ENCODE results near the gene MYL4. TPM values are rescaled to one million over a fixed set of nuclear protein-coding genes. Genes with fewer than 3 reads are reported as not detected.

Gene MYL4
- total and polyA plus RNA-seq, 3 experiments from 2014 or later, result not detected

DNA sequence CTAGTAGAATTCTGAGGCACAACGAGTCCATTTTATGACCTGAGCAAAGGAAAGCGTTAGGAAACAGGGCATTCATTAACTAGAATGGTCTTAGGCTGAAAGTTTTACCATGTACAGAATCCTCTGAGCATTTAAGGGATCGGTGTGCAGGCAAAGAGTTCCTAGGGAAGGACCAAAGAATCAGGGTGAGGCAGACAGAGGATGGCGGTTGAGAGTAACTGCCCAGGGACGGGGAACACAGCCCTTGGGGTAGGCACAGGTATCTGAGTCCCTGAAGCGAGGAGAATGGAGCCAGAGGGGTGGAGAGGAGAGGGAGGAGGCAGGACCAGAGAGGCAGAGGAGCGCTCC is 30.4 kb downstream of the MYL4 start:
- Histone ChIP-seq H3K27me3 (ENCODE audit: insufficient read depth, low read length, poor library complexity, severe bottlenecking) (no peaks in the 10 kb centered on the region), H3K9me3 (ENCODE audit: low read length) (no peaks in the 10 kb centered on the region), H3K4me1 (ENCODE audit: insufficient read depth, low read length) (no peaks in the 10 kb centered on the region), H3K27ac (ENCODE audit: low read depth, low read length) (no peak overlapping the region), H3K4me3 (ENCODE audit: low read length) (no peak overlapping the region), H3K36me3 (ENCODE audit: insufficient read depth, low read length) (no peaks in the 10 kb centered on the region)
- Mint-ChIP-seq H3K27me3 (peaks cover 4 to 5% of the 10 kb centered on the region in 2 donors), H3K27ac (peak overlapping the region in 1 of 8 donors; percentile 1), H3K4me3 (no peak overlapping the region), H3K9me3 (no peaks in the 10 kb centered on the region), H3K36me3 (no peaks in the 10 kb centered on the region), H3K4me1 (peaks cover 5 to 13% (median 5%) of the 10 kb centered on the region in 3 donors)
- CTCF ChIA-PET, result no interaction called here
- POLR2A ChIA-PET, result no interaction called here
- DNase-seq, result no peak

DNA sequence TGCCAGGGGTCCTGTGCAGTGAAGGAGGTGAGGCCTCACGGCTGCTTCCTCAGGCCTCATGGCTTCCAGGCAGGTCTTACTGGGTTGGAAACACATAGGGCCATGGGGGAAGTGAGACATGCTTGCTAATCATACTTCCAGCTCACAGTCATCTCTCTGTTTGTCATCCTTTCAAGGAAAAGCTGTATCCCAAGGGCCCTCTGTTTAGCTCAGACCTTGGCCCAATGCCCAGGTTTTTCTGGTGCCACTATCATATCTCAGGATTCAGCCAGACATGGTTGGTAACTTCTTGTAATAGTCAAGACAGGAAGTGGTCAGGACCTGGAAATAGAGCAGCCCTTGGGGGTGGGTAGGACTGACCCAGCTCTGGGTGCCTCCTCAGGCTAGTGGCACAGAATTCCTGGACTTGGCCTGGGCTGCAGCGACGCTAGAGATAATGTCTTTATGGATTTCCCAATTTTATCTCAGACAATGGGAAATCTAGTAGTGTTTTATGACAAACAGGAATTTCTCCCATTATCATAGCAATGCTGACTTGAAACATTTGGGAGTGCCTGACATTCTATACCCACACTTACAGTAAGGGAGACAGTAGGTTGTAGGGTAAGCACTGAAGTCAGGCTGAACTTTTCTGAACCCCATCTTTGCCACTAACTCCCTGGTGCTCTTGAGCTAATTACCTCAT is 31.0 kb downstream of the MYL4 start:
- H3K27me3 Mint-ChIP-seq, result peaks cover 8 to 10% of the 10 kb centered on the region in 2 donors
- no peaks in the 10 kb centered on the region for H3K36me3 Mint-ChIP-seq
- no peak for DNase-seq
- Histone ChIP-seq H3K4me1 (ENCODE audit: insufficient read depth, low read length) (no peaks in the 10 kb centered on the region), H3K27me3 (ENCODE audit: insufficient read depth, low read length, poor library complexity, severe bottlenecking) (no peaks in the 10 kb centered on the region), H3K27ac (ENCODE audit: low read depth, low read length) (no peak overlapping the region), H3K36me3 (ENCODE audit: insufficient read depth, low read length) (no peaks in the 10 kb centered on the region), H3K9me3 (ENCODE audit: low read length) (no peaks in the 10 kb centered on the region), H3K4me3 (ENCODE audit: low read length) (no peak overlapping the region)
- H3K9me3 Mint-ChIP-seq, result no peaks in the 10 kb centered on the region
- POLR2A ChIA-PET, result no interaction called here
- no peak overlapping the region for H3K4me3 Mint-ChIP-seq
- H3K4me1 Mint-ChIP-seq, result peaks cover 5 to 13% (median 5%) of the 10 kb centered on the region in 3 donors
- CTCF ChIA-PET, result no interaction called here
- H3K27ac Mint-ChIP-seq, result peak overlapping the region in 2 of 8 donors; percentile 8 to 52

DNA sequence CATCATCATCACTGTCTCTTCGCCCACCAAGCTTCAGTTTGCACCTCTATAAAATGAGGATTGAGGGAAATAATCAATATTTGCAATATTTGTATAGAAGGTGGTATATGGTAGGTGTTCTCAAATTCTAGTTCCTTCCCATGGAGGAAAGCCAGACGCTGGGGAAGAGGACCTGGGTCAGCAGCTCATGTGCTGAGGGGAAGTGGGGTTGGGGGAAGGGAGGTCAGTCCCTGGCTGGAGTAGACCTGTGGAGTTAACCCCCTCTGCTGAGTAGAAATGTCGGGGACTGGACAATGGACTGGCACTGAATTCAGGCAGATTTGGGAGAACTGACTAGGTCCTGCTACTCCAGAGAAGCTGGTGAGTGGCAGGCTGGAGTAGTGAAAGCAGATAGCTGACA is 31.7 kb downstream of the MYL4 start:
- no peaks in the 10 kb centered on the region for H3K36me3 Mint-ChIP-seq
- no peaks in the 10 kb centered on the region for H3K9me3 Mint-ChIP-seq
- peaks cover 5 to 13% (median 5%) of the 10 kb centered on the region in 3 donors for H3K4me1 Mint-ChIP-seq
- Histone ChIP-seq H3K27me3 (ENCODE audit: insufficient read depth, low read length, poor library complexity, severe bottlenecking) (no peaks in the 10 kb centered on the region), H3K4me3 (ENCODE audit: low read length) (no peak overlapping the region), H3K36me3 (ENCODE audit: insufficient read depth, low read length) (no peaks in the 10 kb centered on the region), H3K27ac (ENCODE audit: low read depth, low read length) (no peak overlapping the region), H3K4me1 (ENCODE audit: insufficient read depth, low read length) (no peaks in the 10 kb centered on the region), H3K9me3 (ENCODE audit: low read length) (no peaks in the 10 kb centered on the region)
- ChIA-PET CTCF (no interaction called here), POLR2A (no interaction called here)
- peak overlapping the region in 1 of 8 donors; percentile 51 for H3K27ac Mint-ChIP-seq
- DNase-seq, result no peak
- peaks cover 12 to 17% of the 10 kb centered on the region in 2 donors for H3K27me3 Mint-ChIP-seq
- H3K4me3 Mint-ChIP-seq, result no peak overlapping the region

DNA sequence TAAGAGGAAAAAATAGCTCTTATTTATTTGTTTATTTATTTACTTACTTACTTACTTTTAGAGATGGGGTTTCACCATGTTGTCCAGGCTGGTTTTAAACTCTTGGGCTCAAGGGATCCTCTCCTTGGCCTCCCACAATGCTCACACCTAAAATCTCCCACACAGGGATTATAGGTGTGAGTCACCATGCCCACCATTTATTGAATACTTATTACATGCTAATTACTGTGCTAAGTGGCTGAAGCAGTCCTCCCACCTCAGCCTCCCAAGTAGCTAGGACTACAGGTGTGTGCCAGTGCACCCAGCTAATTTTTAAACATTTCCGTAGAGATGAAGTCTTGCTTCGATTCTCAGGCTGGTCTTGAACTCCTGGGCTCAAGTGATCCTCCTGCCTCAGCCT is 33.5 kb downstream of the MYL4 start:
- no peaks in the 10 kb centered on the region for H3K36me3 Mint-ChIP-seq
- peaks cover 12 to 27% of the 10 kb centered on the region in 2 donors for H3K27me3 Mint-ChIP-seq
- Histone ChIP-seq H3K4me3 (ENCODE audit: low read length) (no peak overlapping the region), H3K36me3 (ENCODE audit: insufficient read depth, low read length) (no peaks in the 10 kb centered on the region), H3K27me3 (ENCODE audit: insufficient read depth, low read length, poor library complexity, severe bottlenecking) (no peaks in the 10 kb centered on the region), H3K27ac (ENCODE audit: low read depth, low read length) (no peak overlapping the region), H3K9me3 (ENCODE audit: low read length) (no peaks in the 10 kb centered on the region), H3K4me1 (ENCODE audit: insufficient read depth, low read length) (no peaks in the 10 kb centered on the region)
- no peak for DNase-seq
- H3K9me3 Mint-ChIP-seq, result no peaks in the 10 kb centered on the region
- H3K4me1 Mint-ChIP-seq, result peaks cover 5 to 13% (median 5%) of the 10 kb centered on the region in 3 donors
- ChIA-PET CTCF (interaction anchor here (1.0 kb wide), 1 partner anchor 10 kb away, joined by 3 read pairs; no protein-coding TSS in a partner anchor), POLR2A (no interaction called here)
- no peak overlapping the region for H3K4me3 Mint-ChIP-seq
- no peak overlapping the region for H3K27ac Mint-ChIP-seq

DNA sequence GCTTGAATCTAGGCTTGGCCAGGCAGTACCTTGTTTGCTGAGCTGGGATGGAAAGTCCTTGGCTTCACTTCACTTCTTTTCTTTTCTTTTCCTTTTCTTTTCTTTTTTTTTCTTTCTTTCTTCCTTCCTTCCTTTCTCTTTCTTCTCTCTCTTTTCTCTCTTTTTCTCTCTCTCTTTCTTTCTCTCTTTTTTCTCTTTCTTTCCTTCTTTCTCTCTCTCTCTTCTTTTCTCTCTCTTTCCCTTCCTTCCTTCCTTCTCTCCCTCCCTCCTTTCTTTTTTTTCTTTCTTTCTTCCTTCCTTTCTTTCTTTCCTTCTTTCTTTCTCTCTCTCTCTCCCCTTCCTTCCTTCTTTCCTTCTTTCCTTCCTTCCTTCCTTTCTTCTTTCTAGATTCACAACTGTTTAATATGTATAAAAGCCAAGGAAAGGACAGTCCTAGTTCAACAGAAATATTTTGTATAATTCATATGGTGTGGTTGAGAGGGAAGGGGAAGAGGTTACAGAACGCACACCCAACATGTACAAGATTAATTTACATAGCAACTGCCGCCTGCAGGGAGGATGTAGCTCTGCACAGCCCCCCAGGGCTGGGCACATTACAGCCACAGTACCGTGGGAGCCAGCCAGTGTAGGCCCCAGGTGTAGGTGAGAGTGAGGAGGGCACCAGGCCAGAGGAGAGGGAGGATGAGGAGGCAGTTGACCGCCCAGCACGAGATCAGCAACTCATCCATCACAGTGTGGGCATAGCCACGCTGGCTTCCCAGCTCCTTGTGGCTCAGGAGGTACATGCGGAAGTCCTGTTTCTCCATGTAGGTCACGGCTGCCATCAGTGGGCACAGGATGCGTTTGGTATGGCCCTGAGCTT is 34.8 kb downstream of the MYL4 start:
- Histone ChIP-seq H3K4me3 (ENCODE audit: low read length) (no peak overlapping the region), H3K9me3 (ENCODE audit: low read length) (no peaks in the 10 kb centered on the region), H3K27ac (ENCODE audit: low read depth, low read length) (no peak overlapping the region), H3K36me3 (ENCODE audit: insufficient read depth, low read length) (no peaks in the 10 kb centered on the region), H3K27me3 (ENCODE audit: insufficient read depth, low read length, poor library complexity, severe bottlenecking) (no peaks in the 10 kb centered on the region), H3K4me1 (ENCODE audit: insufficient read depth, low read length) (no peaks in the 10 kb centered on the region)
- no peak overlapping the region for H3K27ac Mint-ChIP-seq
- no peaks in the 10 kb centered on the region for H3K36me3 Mint-ChIP-seq
- no peaks in the 10 kb centered on the region for H3K9me3 Mint-ChIP-seq
- ChIA-PET CTCF (interaction anchor here (0.8 to 1.1 kb wide), 2 partner anchors 15 to 372 kb away, joined by 3 read pairs; no protein-coding TSS in a partner anchor), POLR2A (no interaction called here)
- H3K4me3 Mint-ChIP-seq, result no peak overlapping the region
- DNase-seq, result no peak
- peaks cover 12 to 27% of the 10 kb centered on the region in 2 donors for H3K27me3 Mint-ChIP-seq
- H3K4me1 Mint-ChIP-seq, result peaks cover 5 to 13% (median 5%) of the 10 kb centered on the region in 3 donors

DNA sequence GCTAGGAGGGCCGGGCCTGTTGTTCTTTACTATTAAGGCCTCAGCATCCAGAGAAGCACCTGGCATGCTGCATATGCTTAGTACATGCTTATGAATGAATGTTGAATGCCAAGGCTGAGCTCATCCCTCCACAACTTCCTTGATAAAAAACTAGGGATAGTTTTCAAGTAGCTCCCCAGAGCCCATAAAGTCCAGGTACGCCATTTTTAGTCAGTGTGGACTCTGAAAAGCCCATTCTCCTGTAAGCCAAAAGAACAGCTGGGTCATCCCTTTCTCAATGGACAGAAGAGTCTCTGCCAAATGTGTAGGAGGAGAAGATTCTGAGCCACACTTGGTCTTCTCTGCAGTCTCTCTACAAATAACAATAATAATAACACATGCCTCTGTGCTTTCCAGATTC is 35.5 kb downstream of the MYL4 start:
- Histone ChIP-seq H3K27me3 (ENCODE audit: insufficient read depth, low read length, poor library complexity, severe bottlenecking) (no peaks in the 10 kb centered on the region), H3K27ac (ENCODE audit: low read depth, low read length) (no peak overlapping the region), H3K4me3 (ENCODE audit: low read length) (no peak overlapping the region), H3K9me3 (ENCODE audit: low read length) (no peaks in the 10 kb centered on the region), H3K36me3 (ENCODE audit: insufficient read depth, low read length) (no peaks in the 10 kb centered on the region), H3K4me1 (ENCODE audit: insufficient read depth, low read length) (no peaks in the 10 kb centered on the region)
- ChIA-PET POLR2A (no interaction called here), CTCF (no interaction called here)
- Mint-ChIP-seq H3K4me3 (no peak overlapping the region), H3K4me1 (peaks cover under 1 to 10% (median 2%) of the 10 kb centered on the region in 3 donors), H3K9me3 (no peaks in the 10 kb centered on the region), H3K27ac (no peak overlapping the region), H3K27me3 (peaks cover 12 to 27% of the 10 kb centered on the region in 2 donors), H3K36me3 (no peaks in the 10 kb centered on the region)
- no peak for DNase-seq

DNA sequence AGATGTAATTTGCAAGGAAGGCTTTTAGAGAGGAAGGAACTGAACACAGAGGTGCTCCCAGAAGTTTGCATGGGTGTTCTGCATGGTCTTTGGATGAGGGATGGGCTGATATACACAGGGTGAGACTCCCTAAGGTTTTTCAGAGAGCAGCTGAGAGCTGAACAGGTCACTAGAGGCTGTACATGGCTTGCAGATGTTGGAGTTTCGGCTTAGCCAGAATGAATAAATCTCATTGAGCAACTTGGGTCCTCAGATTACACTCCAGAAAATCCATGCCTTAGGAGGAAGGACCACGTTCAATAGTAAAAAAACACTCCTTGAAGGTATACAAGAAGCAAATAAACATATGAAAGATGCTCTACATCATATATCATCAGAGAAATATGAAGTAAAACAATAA is 37.0 kb downstream of the MYL4 start:
- Mint-ChIP-seq H3K9me3 (no peaks in the 10 kb centered on the region), H3K4me3 (no peak overlapping the region), H3K27me3 (peaks cover 12 to 32% of the 10 kb centered on the region in 2 donors), H3K36me3 (no peaks in the 10 kb centered on the region), H3K27ac (no peak overlapping the region), H3K4me1 (no peaks in the 10 kb centered on the region)
- no peak for DNase-seq
- Histone ChIP-seq H3K4me1 (ENCODE audit: insufficient read depth, low read length) (no peaks in the 10 kb centered on the region), H3K27me3 (ENCODE audit: insufficient read depth, low read length, poor library complexity, severe bottlenecking) (no peaks in the 10 kb centered on the region), H3K9me3 (ENCODE audit: low read length) (no peaks in the 10 kb centered on the region), H3K27ac (ENCODE audit: low read depth, low read length) (no peak overlapping the region), H3K36me3 (ENCODE audit: insufficient read depth, low read length) (no peaks in the 10 kb centered on the region), H3K4me3 (ENCODE audit: low read length) (no peak overlapping the region)
- CTCF ChIA-PET, result no interaction called here
- POLR2A ChIA-PET, result no interaction called here

DNA sequence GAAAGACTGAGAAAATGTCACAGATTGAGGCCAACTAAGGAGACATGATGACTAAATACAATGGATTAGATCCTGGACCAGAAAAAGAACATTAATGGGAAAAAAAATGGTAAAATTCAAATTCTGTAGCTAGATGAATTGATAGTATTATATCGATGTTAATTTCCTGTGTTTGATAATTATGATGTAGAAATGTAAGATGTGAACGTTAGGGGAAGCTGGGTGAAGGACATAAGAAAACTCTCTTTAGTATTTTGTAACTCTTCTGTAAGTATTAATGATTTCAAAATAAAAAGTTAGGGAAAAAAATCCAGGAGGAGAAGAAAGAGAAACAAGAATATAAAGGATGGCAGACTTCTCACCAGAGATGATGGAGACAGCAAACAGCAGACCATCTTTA is 41.7 kb downstream of the MYL4 start:
- no peaks in the 10 kb centered on the region for H3K9me3 ChIP-seq (ENCODE audit: low read length)
- peaks cover 3% of the 10 kb centered on the region for H3K27me3 ChIP-seq (ENCODE audit: insufficient read depth, low read length, poor library complexity, severe bottlenecking)
- POLR2A ChIA-PET, result no interaction called here
- no peaks in the 10 kb centered on the region for H3K36me3 Mint-ChIP-seq
- H3K4me1 ChIP-seq (ENCODE audit: insufficient read depth, low read length), result peaks cover 4% of the 10 kb centered on the region
- no peak overlapping the region for H3K4me3 Mint-ChIP-seq
- H3K27ac ChIP-seq (ENCODE audit: low read depth, low read length), result no peak overlapping the region
- CTCF ChIA-PET, result no interaction called here
- no peaks in the 10 kb centered on the region for H3K9me3 Mint-ChIP-seq
- no peak overlapping the region for H3K27ac Mint-ChIP-seq
- peaks cover 14 to 43% of the 10 kb centered on the region in 2 donors for H3K27me3 Mint-ChIP-seq
- H3K36me3 ChIP-seq (ENCODE audit: insufficient read depth, low read length), result no peaks in the 10 kb centered on the region
- H3K4me3 ChIP-seq (ENCODE audit: low read length), result no peak overlapping the region
- H3K4me1 Mint-ChIP-seq, result peaks cover 5 to 11% (median 10%) of the 10 kb centered on the region in 3 donors
- DNase-seq, result no peak
